Ovary (tissue), 9 donors: ENCODE data around the gene CXCL17. TPM values are rescaled to one million over a fixed set of nuclear protein-coding genes. Genes with fewer than 3 reads are reported as not detected.

ENCODE experiments used
- DNase-seq, 5 donors: peaks; one replicate each; pipeline ENCODE4 v3.0.0-alpha.2; 2019 to 2020
- H3K27ac ChIP-seq, 2 donors: fragments of 200-600 bp; one replicate each; pipeline versions ENCODE4 v1.5.1 to v1.8.0; 2019 to 2022
- H3K27me3 ChIP-seq: fragments of 200-600 bp; one replicate; pipeline ENCODE4 v1.8.0; 2022
- H3K36me3 ChIP-seq: fragments of 200-600 bp; sonication (generic); one replicate; pipeline ENCODE4 v1.5.1; 2019
- H3K4me1 ChIP-seq: one replicate; pipeline ENCODE4 v1.8.1; 2013; ENCODE audit warnings: mild to moderate bottlenecking, moderate library complexity; ENCODE audit not compliant: insufficient read depth
- H3K4me3 ChIP-seq: fragments of 200-600 bp; sonication (generic); one replicate; pipeline ENCODE4 v1.5.1; 2017
- H3K9me3 ChIP-seq, 2 donors: fragments of 200-600 bp in 1 of 2; sonication (generic) in 1 of 2; one replicate each; pipeline versions ENCODE4 v1.5.1 to v1.8.1; 2013 to 2019; ENCODE audit warnings: mild to moderate bottlenecking in 1 of 2, moderate library complexity in 1 of 2
- CTCF ChIP-seq, 3 donors: fragments of 450-650 bp in 2 of 3; fragments of 200-600 bp in 1 of 3; IDR thresholded peaks; one replicate each; pipeline versions ENCODE4 v1.5.1 to v1.8.0; 2016 to 2022; ENCODE audit warnings: antibody characterized with exemption in 3 of 3, mild to moderate bottlenecking in 1 of 3
- EP300 ChIP-seq: sonication (generic); formaldehyde crosslinking; IDR thresholded peaks from one replicate; pipeline ENCODE4 v1.6.1; 2017; ENCODE audit warnings: antibody characterized with exemption
- POLR2A ChIP-seq: fragments of 450-650 bp; IDR thresholded peaks from one replicate; pipeline ENCODE4 v1.6.1; 2017; ENCODE audit warnings: antibody characterized with exemption, mild to moderate bottlenecking, moderate library complexity
- WGBS, 3 donors: extraction: QIAGEN DNeasy Blood & Tissue Kit in 1 of 3; methylation state at CpG; one replicate each; pipeline versions ENCODE4 v1.1.5 to v1.1.7; 2013 to 2017; 5-methylcytosine and 5-hydroxymethylcytosine counted together
- intact Hi-C, 4 donors: fragments of 100-400 bp; cut with DNase I; formaldehyde crosslinking; loops; one replicate each; pipeline versions ENCODE4 v1.11.0 to v1.15.1; 2022 to 2023
- polyA plus RNA-seq, 2 donors: library from polyadenylated mRNA; stranded (reverse); fragments of 200-250 nt in 1 of 2; fragments of 350-450 nt in 1 of 2; fragmentation: Illumina TruSeq in 1 of 2; extraction: RNeasy Lipid Tissue Mini Kit (QIAGEN cat#74804) in 1 of 2; gene quantifications; one replicate each; pipeline ENCODE4 v1.2.3, GENCODE V29; 2013 to 2014
- total RNA-seq, 7 donors: library from RNA; depleted of rRNA in 2 of 7; stranded (reverse); fragments of >200 nt in 2 of 7; fragmentation: NEBNext Ultra II Directional in 3 of 7; extraction: Animal tissue kit (Norgen Biotek cat#: 25700) in 3 of 7; gene quantifications; one replicate each; pipeline versions ENCODE4 v1.1.0 to v1.2.4, GENCODE V29; 2016 to 2023
- donor health status: DM: no; HTN: no; CAD: no; lungs with moderate emphysema.
- donor health status: DM: no; HTN: no; CAD: no.
- donor health status: Bipolar disorder and iron deficiency.
- donor health status: DM: yes; HTN: yes; CAD: no.
- donor health status: DM: no; HTN: no; CAD: no.
- donor health status: DM: yes; HTN: yes; CAD: no.

The CXCL17 gene
- total and polyA plus RNA-seq, 9 donors: 0.32 to 0.46 TPM; not detected in 7

GRCh38 chr19:42424712-42425131, 18.0 kb downstream of the CXCL17 start:
- TF ChIP-seq POLR2A (no peak), EP300 (no peak), CTCF (IDR thresholded peaks at IDR 0.05) (no peak)
- intact Hi-C loops: no loop called here

GRCh38 chr19:42424345-42424707, 18.4 kb downstream of the CXCL17 start:
- Histone ChIP-seq H3K27me3 (no peaks in the 10 kb centered on the region), H3K36me3 (no peaks in the 10 kb centered on the region), H3K9me3 (no peaks in the 10 kb centered on the region), H3K27ac (no peak overlapping the region), H3K4me3 (no peak overlapping the region), H3K4me1 (peaks cover 7% of the 10 kb centered on the region)
- TF ChIP-seq EP300: no peak
- no peak for TF ChIP-seq CTCF (IDR thresholded peaks at IDR 0.05)
- no peak for TF ChIP-seq POLR2A
- DNase-seq: no peak
- intact Hi-C loops: no loop called here
- WGBS, 3 donors: 31 to 46% (median 43%) methylated on average over 14 to 15 of the region's 15 CpGs

More at GRCh38 chr19:42424712-42425131, 18.0 kb downstream of the CXCL17 start:
- H3K9me3 ChIP-seq: no peaks in the 10 kb centered on the region
- no peak overlapping the region for H3K4me3 ChIP-seq
- H3K4me1 ChIP-seq: peaks cover 7% of the 10 kb centered on the region
- DNase-seq: peak in 4 of 5 donors; percentile 34 to 56 (median 45)
- no peak overlapping the region for H3K27ac ChIP-seq
- H3K27me3 ChIP-seq: no peaks in the 10 kb centered on the region
- H3K36me3 ChIP-seq: no peaks in the 10 kb centered on the region
- 12 to 40% (median 16%) methylated on average over 13 of the region's 13 CpGs for WGBS, 3 donors

- intact Hi-C loops: no loop called here
Measured at GRCh38 chr19:42423462-42424344, 19.0 kb downstream of the CXCL17 start.

More at GRCh38 chr19:42423462-42424344, 19.0 kb downstream of the CXCL17 start:
- peak; percentile 76 to 90 (median 88) for DNase-seq
- peak overlapping the region; percentile 60 for H3K4me3 ChIP-seq
- 1 to 3% (median 2%) methylated on average over 58 to 65 of the region's 65 CpGs for WGBS, 3 donors
- H3K27ac ChIP-seq: peak overlapping the region in 1 of 2 donors; percentile 56
- H3K9me3 ChIP-seq: no peaks in the 10 kb centered on the region
- H3K4me1 ChIP-seq: peaks cover 7% of the 10 kb centered on the region
- H3K36me3 ChIP-seq: no peaks in the 10 kb centered on the region
- TF ChIP-seq POLR2A (peak; percentile 54), CTCF (IDR thresholded peaks at IDR 0.05) (peak in 1 of 3 donors; percentile 12), EP300 (no peak)
- no peaks in the 10 kb centered on the region for H3K27me3 ChIP-seq
